Stimulated activated effector memory CD8-positive, alpha-beta T cell treated with anti-CD3 and anti-CD28 coated beads, Interleukin-12 subunit alpha, Interleukin-12 subunit beta, amount 100 ng/mL, for 72 hours (primary cell): ENCODE measurements around the gene IRF4.
A peak's percentile ranks its signal among the peaks of the same experiment; 100 is the strongest.

ENCODE experiments used
- ATAC-seq: fragments of 150-1000 bp; cut with Tn5 transposase; 2 replicates; pipeline ENCODE4 v1.10.0; 2021
- DNase-seq, 2 donors: peaks; one replicate each; pipeline ENCODE4 v3.0.0; 2021 to 2022; ENCODE audit warnings: low spot score in 2 of 2
- H3K27ac Mint-ChIP-seq: one replicate; pipeline ENCODE4 v1.8.0; 2022; ENCODE audit warnings: mild to moderate bottlenecking, mixed read lengths
- H3K36me3 Mint-ChIP-seq: one replicate; pipeline ENCODE4 v1.8.0; 2022; ENCODE audit warnings: mild to moderate bottlenecking, mixed read lengths
- H3K4me1 Mint-ChIP-seq: one replicate; pipeline ENCODE4 v1.8.0; 2022; ENCODE audit warnings: mixed read lengths
- H3K4me3 Mint-ChIP-seq: one replicate; pipeline ENCODE4 v1.8.0; 2022; ENCODE audit warnings: mild to moderate bottlenecking, mixed read lengths
- H3K9me3 Mint-ChIP-seq: one replicate; pipeline ENCODE4 v1.8.0; 2022; ENCODE audit warnings: mixed read lengths

Gene IRF4

DNA sequence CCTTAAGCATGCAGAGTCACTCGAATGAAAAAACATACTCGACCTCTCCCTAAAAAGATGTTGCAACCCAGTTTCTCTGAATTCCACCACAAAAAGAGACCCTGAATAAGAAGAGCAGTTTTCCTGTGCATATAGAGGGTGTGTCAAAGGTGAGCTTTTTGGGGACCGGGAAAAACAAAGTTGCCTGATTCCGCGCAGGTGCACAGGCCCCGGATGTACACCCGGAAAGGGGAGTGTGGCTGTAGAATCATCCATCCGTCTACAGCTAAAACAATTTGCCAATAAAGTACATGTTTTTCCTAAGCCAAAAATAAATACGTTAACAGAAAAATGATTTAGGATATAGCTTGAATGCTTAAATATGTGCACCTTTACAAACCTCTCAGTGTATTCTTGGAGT lies 41.2 kb upstream of the IRF4 start:
- no peaks in the 10 kb centered on the region for H3K9me3 Mint-ChIP-seq
- no peak overlapping the region for H3K4me3 Mint-ChIP-seq
- H3K4me1 Mint-ChIP-seq: peaks cover 9% of the 10 kb centered on the region
- H3K36me3 Mint-ChIP-seq: peaks cover 57% of the 10 kb centered on the region
- ATAC-seq: no peak
- no peak for DNase-seq
- no peak overlapping the region for H3K27ac Mint-ChIP-seq

- DNase-seq (no peak), ATAC-seq (no peak)
- peaks cover 9% of the 10 kb centered on the region for H3K4me1 Mint-ChIP-seq
- no peaks in the 10 kb centered on the region for H3K9me3 Mint-ChIP-seq
- H3K27ac Mint-ChIP-seq: no peak overlapping the region
- no peak overlapping the region for H3K4me3 Mint-ChIP-seq
- H3K36me3 Mint-ChIP-seq: peaks cover 53% of the 10 kb centered on the region
Observed at GRCh38 chr6:351011-351866, 40.3 kb upstream of the IRF4 start.

DNA sequence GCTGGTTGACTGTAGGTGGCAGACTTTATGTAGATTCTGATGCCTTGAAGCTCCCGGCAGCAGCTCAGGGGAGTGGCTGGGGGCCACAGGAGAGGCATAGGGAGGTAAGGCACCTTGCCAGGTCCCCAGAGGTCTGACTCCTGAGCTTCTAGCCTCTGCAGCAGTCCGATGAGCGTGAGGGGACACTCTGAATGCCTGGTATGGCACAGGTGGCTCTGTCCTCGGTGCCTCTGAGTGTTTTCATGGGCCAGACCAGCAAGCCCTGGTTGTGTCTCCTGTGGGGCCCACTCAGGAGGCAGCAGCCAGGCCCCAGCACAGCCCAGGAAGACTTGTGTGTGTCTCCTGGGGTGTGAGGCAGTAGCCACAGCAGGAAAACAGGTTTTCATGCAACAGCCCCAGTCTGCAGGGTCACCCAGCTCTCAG lies 39.7 kb upstream of the IRF4 start:
- Mint-ChIP-seq H3K9me3 (no peaks in the 10 kb centered on the region), H3K4me1 (peaks cover 13% of the 10 kb centered on the region)
- ATAC-seq: no peak

DNA sequence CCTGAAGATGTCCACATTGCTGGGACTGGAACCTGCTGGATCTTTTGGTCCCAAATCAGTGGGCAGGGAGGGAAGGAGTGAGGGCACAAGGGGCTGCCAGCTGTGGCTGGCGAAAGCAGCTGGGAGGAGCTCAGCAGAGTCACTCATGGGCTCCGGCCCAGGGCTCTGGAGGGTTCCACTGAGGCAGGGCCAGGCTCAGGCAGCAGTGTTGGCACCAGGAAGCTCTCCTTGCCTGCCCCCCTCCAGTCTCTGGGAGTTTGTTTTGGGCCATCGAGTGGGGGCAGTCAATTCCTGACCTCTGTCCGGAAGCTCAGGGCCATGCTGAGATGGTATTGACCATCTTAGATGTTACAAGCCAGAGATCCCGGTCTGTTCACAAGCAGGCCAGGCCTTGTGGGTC lies 39.1 kb upstream of the IRF4 start:
- Mint-ChIP-seq H3K4me1 (peaks cover 17% of the 10 kb centered on the region), H3K27ac (no peak overlapping the region), H3K4me3 (no peak overlapping the region), H3K36me3 (peaks cover 48% of the 10 kb centered on the region), H3K9me3 (no peaks in the 10 kb centered on the region)
- no peak for DNase-seq
- no peak for ATAC-seq

More for the DNA sequence above, 39.7 kb upstream of the IRF4 start:
- Mint-ChIP-seq H3K4me3 (no peak overlapping the region), H3K27ac (no peak overlapping the region), H3K36me3 (peaks cover 53% of the 10 kb centered on the region)
- DNase-seq: no peak

GRCh38 chr6:352896-353470 lies 38.6 kb upstream of the IRF4 start:
- no peaks in the 10 kb centered on the region for H3K9me3 Mint-ChIP-seq
- no peak for ATAC-seq
- H3K27ac Mint-ChIP-seq: no peak overlapping the region
- DNase-seq: no peak
- H3K4me3 Mint-ChIP-seq: no peak overlapping the region
- peaks cover 43% of the 10 kb centered on the region for H3K36me3 Mint-ChIP-seq
- peaks cover 22% of the 10 kb centered on the region for H3K4me1 Mint-ChIP-seq

GRCh38 chr6:353642-354614 lies 37.6 kb upstream of the IRF4 start:
- Mint-ChIP-seq H3K27ac (no peak overlapping the region), H3K36me3 (peaks cover 42% of the 10 kb centered on the region), H3K9me3 (no peaks in the 10 kb centered on the region), H3K4me1 (peaks cover 31% of the 10 kb centered on the region), H3K4me3 (no peak overlapping the region)
- DNase-seq (no peak), ATAC-seq (peak; percentile 2)

DNA sequence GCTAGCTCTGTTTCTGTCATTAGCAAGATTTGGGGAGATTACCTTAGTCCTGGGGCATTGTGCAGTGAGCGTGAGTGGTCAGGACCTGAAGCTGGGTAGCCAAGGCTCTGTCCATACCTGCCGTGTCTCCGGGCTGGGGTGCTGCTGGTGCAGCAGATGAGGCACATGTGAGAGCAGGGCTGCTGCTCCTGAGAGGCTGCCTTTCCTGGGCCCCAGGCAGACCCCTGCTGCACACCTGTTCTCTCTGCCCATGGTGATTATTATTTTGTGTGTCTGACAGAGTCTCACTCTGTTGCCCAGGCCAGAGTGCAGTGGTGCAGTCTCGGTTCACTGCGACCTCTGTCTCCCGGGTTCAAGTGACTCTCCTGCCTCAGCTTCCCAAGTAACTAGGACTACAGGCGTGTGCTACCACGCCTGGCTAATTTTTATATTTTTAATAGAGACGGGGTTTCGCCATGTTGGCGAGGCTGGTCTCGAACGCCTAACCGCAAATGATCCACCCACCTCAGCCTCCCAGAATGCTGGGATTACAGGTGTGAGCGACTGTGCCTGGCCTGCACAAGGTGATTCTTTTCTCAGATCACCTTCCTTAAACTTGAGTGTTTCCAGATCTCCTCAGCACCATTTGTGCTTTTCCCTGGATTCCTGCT lies 36.8 kb upstream of the IRF4 start:
- Mint-ChIP-seq H3K4me1 (peaks cover 34% of the 10 kb centered on the region), H3K9me3 (no peaks in the 10 kb centered on the region), H3K27ac (no peak overlapping the region), H3K36me3 (peaks cover 36% of the 10 kb centered on the region), H3K4me3 (no peak overlapping the region)
- no peak for ATAC-seq
- DNase-seq: no peak

DNA sequence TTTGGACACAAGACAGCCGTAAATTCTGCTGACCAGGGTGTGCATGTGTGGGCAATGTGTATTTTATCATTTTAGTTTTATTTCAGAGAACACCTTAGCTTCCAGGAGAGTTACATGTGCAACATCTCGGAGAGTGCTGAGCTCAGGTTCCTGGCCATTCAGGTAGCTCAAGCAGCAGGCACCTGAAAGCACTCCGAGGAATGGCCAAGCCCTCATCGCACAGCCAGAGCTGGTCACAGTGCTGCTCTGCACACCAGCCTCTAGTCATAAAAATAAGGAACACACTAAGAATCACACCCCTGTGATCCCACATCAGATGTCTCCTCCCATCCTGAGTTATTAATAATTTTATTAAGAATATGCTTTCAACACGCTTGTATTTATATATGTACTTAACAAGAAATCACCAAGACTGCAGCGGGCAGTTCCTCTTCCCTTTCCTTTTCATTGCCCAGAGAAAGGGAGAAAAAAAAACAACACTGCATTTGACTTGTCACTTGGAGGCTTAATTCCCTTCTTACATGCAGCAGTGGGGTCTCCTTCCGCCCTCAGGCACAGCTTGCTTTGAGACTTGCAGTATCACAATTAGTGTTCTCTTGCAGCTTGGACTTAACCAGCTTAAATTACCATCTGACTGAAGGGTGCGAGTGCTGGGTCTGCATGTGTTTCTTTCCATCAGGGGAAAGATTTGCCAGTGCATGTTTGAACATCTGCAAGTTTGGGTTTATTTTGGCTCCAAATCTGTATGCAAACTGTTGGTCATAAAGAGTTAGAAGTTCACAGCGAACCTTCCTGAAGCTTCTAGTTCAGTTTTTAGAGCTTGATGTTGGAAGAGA lies 36.0 kb upstream of the IRF4 start:
- Mint-ChIP-seq H3K4me1 (peaks cover 34% of the 10 kb centered on the region), H3K27ac (no peak overlapping the region), H3K36me3 (peaks cover 32% of the 10 kb centered on the region), H3K4me3 (no peak overlapping the region), H3K9me3 (no peaks in the 10 kb centered on the region)
- ATAC-seq (no peak), DNase-seq (no peak)

GRCh38 chr6:356828-357251 lies 34.7 kb upstream of the IRF4 start:
- no peaks in the 10 kb centered on the region for H3K9me3 Mint-ChIP-seq
- H3K27ac Mint-ChIP-seq: peak overlapping the region; percentile 78
- DNase-seq: no peak
- H3K4me1 Mint-ChIP-seq: peaks cover 34% of the 10 kb centered on the region
- H3K4me3 Mint-ChIP-seq: no peak overlapping the region
- peaks cover 19% of the 10 kb centered on the region for H3K36me3 Mint-ChIP-seq
- peak; percentile 50 for ATAC-seq

GRCh38 chr6:357261-357790 lies 34.2 kb upstream of the IRF4 start:
- Mint-ChIP-seq H3K9me3 (no peaks in the 10 kb centered on the region), H3K4me3 (no peak overlapping the region), H3K36me3 (peaks cover 18% of the 10 kb centered on the region), H3K27ac (peak overlapping the region; percentile 78), H3K4me1 (peaks cover 32% of the 10 kb centered on the region)
- DNase-seq: no peak
- ATAC-seq: no peak

DNA sequence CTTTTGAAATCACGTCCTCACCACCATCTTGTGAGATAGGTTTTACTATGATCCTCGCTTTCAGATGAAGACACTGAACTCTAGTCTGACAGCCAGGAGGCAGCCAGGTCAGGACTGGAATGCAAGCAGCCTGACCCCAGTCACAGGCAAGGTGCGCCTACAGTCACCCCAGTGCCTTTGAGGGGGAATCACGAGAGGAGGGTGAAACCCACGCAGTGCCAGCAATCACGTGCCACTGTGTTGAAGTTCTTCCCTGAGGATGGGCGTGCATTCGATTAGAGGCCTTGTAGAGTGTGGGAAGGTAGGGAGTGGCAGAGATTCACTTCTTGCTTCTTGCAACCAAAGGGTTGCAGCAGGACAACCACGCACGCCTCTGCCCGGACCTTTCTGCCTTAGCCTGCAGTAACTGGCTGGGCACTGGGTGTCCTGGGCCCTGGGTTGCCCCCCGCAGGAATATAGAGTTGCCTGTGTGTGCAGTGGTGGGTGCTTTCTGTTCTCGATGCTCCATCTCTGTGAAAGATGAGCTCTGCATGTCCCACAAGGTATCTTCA lies 33.7 kb upstream of the IRF4 start:
- Mint-ChIP-seq H3K27ac (peak overlapping the region; percentile 39), H3K9me3 (peaks cover 4% of the 10 kb centered on the region), H3K4me3 (no peak overlapping the region), H3K4me1 (peaks cover 26% of the 10 kb centered on the region), H3K36me3 (peaks cover 18% of the 10 kb centered on the region)
- ATAC-seq (no peak), DNase-seq (no peak)

GRCh38 chr6:358432-358831 lies 33.1 kb upstream of the IRF4 start:
- H3K27ac Mint-ChIP-seq: peak overlapping the region; percentile 39
- H3K4me3 Mint-ChIP-seq: no peak overlapping the region
- peaks cover 25% of the 10 kb centered on the region for H3K4me1 Mint-ChIP-seq
- H3K9me3 Mint-ChIP-seq: peaks cover 4% of the 10 kb centered on the region
- DNase-seq: no peak
- peaks cover 18% of the 10 kb centered on the region for H3K36me3 Mint-ChIP-seq
- no peak for ATAC-seq

DNA sequence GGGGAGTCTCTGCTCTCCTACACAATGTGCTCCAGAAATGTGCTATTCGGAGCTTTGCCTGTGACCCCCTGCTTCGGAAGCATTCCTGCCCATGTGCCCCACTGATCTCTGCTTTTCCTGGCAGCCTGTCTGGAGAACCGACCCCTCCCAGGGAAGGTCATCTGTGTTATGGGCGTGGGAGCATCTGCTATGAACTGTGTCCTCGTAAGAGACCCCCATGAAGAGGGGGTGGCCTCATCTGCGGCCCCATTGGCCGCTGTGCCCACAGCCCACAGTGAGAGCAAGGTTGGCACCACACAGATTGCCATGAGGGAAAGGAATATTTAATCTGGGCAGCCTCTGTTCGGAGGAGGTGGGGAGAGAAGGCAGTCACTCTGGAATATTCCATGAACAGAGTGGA lies 32.7 kb upstream of the IRF4 start:
- Mint-ChIP-seq H3K4me3 (no peak overlapping the region), H3K9me3 (peaks cover 4% of the 10 kb centered on the region), H3K27ac (peak overlapping the region; percentile 39), H3K36me3 (peaks cover 18% of the 10 kb centered on the region), H3K4me1 (peaks cover 25% of the 10 kb centered on the region)
- ATAC-seq (no peak), DNase-seq (no peak)
